Stimulated activated CD8-positive, alpha-beta memory T cell treated with anti-CD3 and anti-CD28 coated beads, Interleukin-4, amount 100 ng/mL, for 48 hours (primary cell): ENCODE measurements around the gene PRPF6.
"Not testable (repeated sequence)": the region's sequence is repeated elsewhere in the genome, so short reads cannot be mapped to it uniquely, and the experiment has no call there.

Source experiments
- DNase-seq: peaks from one replicate; pipeline ENCODE4 v3.0.0-alpha.2; 2020

The PRPF6 gene

DNA sequence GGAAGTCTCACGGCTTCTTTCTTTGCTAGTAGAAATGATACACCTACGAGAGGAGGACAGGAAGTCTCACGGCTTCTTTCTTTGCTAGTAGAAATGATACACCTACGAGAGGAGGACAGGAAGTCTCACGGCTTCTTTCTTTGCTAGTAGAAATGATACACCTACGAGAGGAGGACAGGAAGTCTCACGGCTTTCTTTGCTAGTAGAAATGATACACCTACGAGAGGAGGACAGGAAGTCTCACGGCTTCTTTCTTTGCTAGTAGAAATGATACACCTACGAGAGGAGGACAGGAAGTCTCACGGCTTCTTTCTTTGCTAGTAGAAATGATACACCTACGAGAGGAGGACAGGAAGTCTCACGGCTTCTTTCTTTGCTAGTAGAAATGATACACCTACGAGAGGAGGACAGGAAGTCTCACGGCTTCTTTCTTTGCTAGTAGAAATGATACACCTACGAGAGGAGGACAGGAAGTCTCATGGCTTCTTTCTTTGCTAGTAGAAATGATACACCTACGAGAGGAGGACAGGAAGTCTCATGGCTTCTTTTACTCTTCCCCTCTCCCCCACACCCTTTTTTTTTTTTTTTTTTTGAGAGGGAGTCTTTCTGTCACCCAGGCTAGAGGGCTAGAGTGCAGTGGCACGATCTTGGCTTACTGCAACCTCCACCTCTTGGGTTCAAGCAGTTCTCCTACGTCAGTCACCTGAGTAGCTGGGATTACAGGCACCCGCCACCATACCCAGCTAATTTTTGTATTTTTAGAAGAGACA, 31.6 kb downstream of the PRPF6 start:
- not testable (repeated sequence) for DNase-seq

DNA sequence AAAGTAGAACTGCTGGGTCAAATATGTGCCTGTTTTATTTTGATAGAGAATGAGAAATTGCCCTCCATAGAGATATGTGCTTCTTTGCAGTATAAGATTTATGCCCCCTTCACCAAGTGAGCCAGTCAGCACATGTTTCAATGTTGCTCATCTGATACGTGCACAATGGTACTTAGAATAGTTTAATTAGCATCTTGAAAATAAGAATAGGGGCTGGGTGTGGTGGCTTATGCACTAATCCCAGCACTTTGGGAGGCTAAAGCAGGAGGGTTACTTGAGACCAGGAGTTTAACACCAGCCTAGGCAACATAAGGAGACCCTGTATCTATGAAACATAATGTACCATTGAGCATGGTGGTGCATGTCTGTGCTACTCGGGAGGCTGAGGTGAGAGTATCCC, 34.7 kb downstream of the PRPF6 start:
- no peak for DNase-seq

DNA sequence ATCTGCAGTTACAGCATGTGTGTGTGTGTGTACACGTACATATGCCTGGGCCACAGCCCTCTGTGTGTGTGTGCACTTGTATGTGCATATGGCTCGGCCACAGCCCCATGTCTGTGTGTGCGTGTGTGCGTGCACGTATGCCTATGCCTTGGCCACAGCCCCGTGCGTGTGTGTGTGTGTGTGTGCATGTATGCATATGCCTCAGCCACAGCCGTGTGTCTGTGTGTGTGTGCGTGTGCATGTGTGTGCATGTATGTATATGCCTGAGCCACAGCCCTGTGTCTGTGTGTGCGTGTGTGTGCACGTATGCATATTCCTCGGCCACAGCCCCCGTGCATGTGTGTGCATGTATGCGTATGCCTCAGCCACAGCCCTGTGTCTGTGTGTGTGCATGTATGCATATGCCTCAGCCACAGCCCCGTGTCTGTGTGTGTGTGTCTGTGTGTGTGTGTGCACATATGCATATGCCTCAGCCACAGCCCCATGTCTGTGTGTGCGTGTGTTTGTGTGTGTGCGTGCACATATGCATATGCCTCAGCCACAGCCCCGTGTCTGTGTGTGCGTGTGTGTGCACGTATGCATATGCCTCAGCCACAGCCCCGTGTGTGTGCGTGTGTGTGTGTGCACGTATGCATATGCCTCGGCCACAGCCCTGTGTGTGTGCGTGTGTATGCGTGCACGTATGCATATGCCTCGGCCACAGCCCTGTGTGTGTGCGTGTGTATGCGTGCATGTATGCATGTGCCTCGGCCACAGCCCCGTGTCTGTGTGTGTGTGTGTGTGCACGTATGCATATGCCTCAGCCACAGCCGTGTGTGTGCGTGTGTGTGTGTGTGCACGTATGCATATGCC, 40.4 kb downstream of the PRPF6 start:
- DNase-seq, result no peak

- no peak for DNase-seq
Observed at GRCh38 chr20:64022671-64023360, 41.9 kb downstream of the PRPF6 start.

DNA sequence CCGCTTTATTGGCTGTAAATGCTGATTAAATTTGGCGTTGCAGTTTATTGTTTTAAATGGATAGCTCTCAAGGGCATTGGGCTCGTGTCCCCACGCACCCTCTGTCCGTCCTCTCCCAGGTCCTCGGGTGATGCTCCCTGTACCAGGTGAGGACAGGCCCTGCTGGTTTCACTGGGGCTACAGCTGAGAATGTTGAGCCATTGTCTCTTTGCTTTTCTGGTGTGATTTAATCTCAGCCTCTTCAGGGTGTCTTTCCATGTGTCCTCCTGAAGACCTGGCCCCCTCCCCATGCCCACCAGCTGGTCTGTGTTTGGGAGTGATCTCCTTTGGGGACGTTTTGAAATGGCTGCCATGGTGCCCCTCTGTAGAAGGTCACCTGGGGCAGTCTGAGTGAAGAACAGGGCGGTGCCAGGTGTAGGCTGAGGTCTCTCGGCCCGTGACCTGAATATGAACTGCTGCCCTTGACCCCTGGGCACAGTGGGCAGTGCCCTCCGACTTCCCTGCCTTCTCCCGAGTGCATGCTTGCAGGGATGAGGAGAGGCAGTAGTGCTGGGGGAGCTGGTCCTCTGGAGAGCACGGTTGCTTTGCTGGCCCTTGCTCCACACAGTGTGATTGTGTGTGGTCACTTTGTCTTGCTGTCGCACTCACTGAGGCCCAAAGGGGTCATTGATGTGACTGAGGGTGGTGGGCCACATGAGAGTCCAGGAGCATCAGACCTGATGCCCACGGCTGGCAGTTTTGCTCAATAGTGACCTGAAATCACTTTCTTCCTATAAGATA, 42.6 kb downstream of the PRPF6 start:
- no peak for DNase-seq

DNA sequence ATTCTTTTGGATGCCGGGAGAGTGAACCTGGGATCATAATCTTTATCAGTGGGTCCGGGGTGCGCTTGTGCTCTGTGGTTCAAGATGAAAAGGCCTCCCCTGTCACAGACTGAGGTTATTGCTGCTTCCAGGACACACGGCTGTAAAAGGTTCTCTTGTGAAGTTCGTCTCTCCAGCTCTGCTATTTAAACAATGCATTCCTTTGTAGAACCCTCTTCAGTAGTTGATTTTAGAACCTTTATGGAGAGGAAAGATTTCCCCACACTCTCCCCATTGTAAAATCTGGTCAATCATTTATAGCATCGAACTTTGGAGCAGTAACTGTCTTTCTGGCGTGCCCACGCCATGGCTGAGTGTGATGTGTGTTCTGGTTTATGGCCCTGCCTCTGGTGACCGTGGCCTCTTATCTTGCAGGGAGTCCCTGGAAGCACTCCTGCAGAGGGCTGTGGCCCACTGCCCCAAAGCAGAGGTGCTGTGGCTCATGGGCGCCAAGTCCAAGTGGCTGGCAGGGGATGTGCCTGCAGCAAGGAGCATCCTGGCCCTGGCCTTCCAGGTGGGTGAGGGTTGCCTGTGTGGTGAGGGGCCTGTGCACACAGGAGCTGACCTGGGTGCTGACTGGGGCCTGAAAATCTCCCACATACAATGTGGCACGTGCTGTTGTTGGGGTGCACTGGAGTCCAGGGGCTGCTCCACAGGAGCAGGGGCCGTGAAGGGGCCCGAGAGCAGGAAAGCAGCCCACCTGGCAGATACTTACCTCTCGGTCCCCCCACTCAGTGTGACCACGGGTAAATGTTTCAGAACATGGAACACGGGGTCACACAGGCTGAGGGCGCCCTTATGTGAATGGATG, 43.4 kb downstream of the PRPF6 start:
- no peak for DNase-seq

- DNase-seq, result no peak
Observed at GRCh38 chr20:64025101-64025825, 44.3 kb downstream of the PRPF6 start.

DNA sequence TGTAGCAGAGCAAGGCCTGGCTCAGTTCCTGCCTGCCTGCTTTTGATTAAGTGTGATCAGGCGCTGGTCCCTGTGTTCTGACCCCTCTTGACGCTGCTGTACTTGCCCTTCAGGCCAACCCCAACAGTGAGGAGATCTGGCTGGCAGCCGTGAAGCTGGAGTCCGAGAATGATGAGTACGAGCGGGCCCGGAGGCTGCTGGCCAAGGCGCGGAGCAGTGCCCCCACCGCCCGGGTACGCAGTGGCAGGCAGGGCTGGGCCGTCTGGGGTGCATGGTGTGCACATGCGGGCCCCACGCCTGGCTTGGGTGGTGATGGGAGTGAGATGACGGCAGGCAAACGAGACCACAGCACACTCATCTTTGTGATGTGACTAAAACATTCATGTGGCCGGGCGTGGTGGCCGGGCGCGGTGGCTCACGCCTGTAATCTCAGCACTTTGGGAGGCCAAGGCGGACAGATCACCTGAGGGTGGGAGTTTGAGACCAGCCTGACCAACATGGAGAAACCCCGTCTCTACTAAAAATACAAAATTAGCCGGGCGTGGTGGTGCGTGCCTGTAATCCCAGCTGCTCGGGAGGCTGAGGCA, 45.0 kb downstream of the PRPF6 start:
- DNase-seq, result no peak

DNA sequence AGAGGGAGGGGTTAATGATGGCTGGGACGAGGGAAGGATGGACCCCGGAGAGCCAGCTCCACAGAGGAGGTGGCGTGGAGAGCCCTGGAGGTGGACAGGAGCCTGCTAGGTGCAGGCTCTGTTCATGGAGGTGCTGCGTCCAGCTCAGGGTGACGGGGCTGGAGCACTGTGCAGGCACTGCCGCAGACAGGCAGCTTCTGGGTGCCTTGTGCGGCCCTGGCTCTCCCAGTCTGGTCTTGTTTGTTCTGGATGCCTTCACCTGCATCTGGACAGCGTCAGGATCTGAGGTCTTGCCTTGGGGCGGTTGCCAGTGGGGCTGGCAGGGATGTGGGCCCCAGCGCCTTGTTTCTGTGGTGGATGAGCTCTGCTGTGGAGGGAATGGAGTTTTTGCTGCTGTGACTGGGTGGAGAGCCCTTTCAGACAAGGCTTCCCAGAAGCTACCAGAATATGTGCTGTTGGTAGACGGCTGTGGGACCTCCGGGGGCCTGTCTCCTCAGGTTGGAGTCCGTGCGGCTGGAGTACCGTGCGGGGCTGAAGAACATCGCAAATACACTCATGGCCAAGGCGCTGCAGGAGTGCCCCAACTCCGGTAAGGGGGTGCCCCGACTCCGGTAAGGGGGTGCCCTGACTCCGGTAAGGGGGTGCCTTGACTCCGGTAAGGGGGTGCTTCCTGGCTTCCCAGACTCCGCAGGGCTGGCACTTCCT, 47.2 kb downstream of the PRPF6 start:
- DNase-seq, result no peak

DNA sequence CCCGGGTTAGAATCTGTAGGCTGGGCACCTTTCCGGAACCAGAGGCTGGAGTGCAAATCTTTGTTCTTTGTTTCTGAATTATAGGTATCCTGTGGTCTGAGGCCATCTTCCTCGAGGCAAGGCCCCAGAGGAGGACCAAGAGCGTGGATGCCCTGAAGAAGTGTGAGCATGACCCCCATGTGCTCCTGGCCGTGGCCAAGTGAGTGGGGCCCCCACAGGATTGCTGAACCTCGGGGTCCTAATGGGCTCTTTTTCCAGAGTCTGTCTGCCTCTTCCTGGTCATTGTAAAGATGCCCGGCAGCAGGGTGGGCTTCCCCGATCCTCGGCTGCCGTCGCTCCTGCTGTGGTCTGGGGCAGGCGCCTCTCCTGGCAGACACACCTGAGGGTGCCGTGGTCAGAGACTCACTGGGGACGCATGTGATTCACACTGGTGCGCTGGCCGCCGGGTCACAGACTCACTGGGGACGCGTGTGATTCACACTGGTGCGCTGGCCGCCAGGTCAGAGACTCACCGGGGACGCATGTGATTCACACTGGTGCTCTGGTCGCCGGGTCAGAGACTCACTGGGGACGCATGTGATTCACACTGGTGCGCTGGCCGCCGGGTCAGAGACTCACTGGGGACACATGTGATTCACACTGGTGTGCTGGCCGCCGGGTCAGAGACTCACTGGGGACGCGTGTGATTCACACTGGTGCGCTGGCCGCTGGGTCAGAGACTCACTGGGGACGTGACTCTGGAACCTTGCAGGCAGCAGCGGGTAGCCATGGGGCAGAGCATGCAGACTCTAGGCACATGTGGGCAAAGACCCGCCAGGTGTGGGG, 48.6 kb downstream of the PRPF6 start:
- DNase-seq, result no peak

DNA sequence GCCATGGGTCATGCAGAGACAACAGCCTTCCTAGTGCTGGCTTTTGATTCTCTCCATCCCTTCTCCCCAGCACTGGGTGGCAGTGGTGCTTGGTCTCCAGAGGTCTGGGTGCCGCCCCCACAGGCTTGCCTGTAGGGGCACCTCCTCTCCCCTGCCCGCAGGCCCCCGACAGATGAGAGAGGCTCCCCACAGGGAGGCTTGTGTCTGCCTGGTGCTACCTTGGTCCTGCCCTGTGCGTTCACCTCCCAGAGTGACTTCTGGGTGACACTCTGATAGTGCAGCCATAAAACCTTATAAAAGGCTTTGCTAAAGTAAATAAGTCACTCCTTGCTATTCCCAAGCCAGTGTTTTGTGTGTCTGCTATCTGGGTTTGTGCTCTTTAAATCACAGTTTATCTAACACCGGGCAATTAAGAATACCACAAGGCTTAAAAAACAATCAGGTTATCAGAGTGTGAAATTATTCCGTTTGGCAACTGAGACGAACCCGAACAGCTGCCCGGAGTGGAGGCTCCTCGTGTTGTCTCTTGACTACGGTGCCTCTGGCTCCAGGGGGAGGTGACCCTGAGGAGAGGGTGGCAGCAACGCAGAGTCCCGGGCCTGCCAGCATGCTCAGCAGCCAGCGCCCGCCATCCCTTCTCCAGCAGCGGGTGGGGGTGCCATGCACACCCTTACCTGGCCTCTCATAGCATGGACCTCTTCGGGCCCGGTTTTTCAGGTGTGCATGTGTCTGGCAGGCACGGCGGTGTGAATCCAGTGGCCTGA, 49.6 kb downstream of the PRPF6 start:
- no peak for DNase-seq

- no peak for DNase-seq
Observed at GRCh38 chr20:64031822-64032314, 50.9 kb downstream of the PRPF6 start.

DNA sequence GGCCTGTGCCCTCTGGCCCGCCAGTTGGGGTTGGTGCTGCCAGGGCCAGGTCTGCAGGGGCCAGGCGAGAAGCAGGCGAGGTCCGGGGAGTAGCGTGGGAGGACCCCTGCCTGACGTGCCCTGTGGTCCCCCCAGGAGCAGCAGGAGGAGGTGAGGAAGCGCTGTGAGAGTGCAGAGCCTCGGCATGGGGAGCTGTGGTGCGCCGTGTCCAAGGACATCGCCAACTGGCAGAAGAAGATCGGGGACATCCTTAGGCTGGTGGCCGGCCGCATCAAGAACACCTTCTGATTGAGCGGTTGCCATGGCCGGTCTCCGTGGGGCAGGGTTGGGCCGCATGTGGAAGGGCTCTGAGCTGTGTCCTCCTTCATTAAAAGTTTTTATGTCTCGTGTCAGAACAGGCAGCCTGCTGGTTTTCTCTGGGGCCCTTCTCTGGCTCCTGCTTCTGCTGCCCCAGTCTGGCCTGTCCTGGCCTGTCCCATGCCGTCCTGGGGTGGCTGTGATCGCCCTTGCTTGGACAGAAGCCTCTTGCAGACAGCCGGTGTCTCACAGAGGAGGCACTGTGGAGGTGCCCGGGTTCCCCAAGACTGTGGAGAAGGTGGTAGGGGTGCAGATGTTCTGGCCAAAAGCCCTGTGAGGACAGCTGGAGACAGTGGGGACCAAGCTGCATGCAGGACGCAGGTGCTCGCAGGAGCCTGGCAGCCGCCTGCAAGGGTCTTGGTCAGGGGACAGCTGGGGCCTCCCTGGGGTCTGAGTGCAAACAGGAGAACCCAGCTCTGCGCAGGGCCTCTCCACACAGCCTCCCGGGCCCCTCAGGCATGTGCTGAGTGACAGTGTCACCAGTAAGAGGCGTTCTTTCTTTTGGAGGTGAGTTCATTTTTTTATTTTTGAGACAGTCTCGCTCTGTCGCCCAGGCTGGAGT, 52.0 kb downstream of the PRPF6 start:
- DNase-seq, result no peak

DNA sequence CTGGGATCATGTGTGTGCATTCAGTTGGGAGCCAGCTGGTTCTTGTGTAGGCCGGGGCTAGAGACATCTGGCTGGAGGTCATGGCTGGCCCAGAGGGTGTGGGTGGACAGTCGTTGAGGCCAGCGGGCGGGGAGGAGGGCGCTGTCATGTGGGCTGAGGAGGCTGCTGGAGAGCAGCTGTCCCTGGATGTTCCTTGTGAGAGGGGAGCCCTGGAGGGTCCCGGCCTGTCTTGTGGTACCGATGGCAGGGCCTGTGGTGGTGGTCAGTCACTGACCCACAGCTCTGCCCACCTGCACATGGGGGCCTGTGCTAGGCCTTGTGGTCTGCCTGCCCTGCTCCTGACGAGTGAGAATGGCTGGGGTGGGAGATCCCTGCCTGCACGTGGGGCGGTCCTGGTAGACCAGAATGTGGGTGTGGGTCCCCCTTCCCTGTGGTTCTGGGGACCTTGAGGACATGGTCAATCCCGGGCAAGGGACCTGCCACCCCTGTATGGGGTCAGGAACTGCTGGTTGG, 53.1 kb downstream of the PRPF6 start:
- DNase-seq, result no peak

DNA sequence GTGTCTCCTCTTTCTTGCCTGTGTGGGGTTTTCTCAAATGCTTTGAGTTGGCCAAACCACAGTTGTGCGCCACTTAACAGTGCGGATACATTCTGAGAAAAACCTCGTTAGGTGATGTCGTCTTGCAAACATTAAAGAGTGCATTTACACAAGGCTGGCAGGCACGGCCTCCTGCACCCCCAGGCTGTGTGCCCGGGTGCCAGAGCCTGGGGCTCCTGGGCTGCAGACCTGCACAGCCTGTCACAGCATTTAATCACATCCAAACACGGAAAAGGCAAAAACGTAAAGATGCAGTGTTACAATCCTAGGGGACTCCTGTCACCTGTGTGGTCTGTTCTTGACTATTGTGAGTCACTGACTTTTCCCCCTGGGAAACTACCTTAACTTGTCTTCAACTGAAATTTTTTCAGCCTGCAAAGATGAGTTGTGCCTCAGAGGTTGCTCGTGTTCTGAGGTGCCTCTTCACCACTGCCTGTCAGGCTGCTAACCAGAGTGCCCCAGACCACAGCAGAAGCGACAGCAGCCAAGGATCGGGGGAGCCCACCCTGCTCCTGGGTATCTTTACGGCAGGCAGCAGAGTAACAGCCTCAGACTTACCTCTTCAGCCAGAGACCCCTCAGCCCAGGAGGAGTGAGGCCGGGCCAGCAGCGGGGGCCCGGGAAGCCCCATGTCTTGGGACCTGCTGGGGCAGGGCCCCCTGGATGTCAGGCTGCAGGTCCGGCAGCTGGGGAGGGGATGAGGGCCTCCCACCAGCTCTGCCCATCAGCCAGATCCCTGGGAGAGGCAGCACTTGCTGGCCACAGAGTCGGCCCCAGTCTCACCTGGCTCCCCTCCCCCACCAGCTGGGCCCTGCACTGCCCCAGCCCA, 54.4 kb downstream of the PRPF6 start:
- DNase-seq, result peak; percentile 68

DNA sequence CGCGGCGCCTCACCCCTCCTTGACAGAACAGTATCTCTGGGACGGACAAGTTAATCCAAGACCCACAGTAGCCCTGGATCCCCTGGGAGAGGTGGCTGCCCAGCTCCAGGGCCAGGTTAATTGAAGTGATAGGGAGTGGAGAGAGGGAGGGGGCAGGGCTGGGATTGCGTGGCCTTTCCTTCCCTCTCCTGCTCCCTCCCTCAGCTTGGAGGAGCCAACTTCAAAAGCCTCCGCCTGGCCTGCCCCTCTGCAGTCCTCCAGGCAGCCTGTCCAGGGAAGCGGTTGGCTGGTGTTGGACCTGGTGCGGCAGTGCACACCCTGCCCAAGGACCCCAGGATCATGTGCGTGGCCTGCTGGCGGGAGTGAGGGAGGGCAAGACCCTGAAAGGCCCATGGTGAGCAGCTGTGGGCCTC, 55.0 kb downstream of the PRPF6 start, which contains the start of gene C20orf204:
C20orf204 (plus strand) TSS at position 250 of the 413 bp plus-strand sequence; CDS start at position 392, 142 bp downstream.
- DNase-seq, result no peak
